Fibroblast of mammary gland (primary cell): ENCODE data around the gene PXN.
"Not testable (repeated sequence)": the region's sequence is repeated elsewhere in the genome, so short reads cannot be mapped to it uniquely, and the experiment has no call there.

Experiments
- DNase-seq: peaks from one replicate; pipeline ENCODE4 v3.0.0-alpha.2; 2010; ENCODE audit warnings: low read depth
- H3K4me3 ChIP-seq: 2 replicates; pipeline ENCODE4 v1.5.1; 2011; ENCODE audit warnings: low read depth, mild to moderate bottlenecking, low read length, moderate library complexity; ENCODE audit not compliant: control insufficient read depth
- CTCF ChIP-seq: conservative IDR thresholded peaks from 2 replicates; pipeline ENCODE4 v1.5.1; 2011; ENCODE audit warnings: low read depth, low read length, inconsistent platforms; ENCODE audit not compliant: control insufficient read depth, insufficient read depth

The PXN gene

GRCh38 chr12:120215766-120216735 is 49.5 kb downstream of the PXN start:
- TF ChIP-seq CTCF: no peak
- no peak overlapping the region for H3K4me3 ChIP-seq
- DNase-seq: no peak

- DNase-seq: no peak
- TF ChIP-seq CTCF: no peak
- no peak overlapping the region for H3K4me3 ChIP-seq
Observed at GRCh38 chr12:120215357-120215735, 50.2 kb downstream of the PXN start.

- no peak for DNase-seq
- no peak for TF ChIP-seq CTCF
- no peak overlapping the region for H3K4me3 ChIP-seq
Observed at GRCh38 chr12:120214626-120215356, 50.7 kb downstream of the PXN start.

GRCh38 chr12:120213758-120214157 is 51.8 kb downstream of the PXN start:
- TF ChIP-seq CTCF: no peak
- no peak for DNase-seq
- no peak overlapping the region for H3K4me3 ChIP-seq

- H3K4me3 ChIP-seq, DNase-seq: not testable (repeated sequence)
Observed at GRCh38 chr12:120213182-120213581, 52.3 kb downstream of the PXN start.

GRCh38 chr12:120212301-120212700 is 53.2 kb downstream of the PXN start:
- no peak for DNase-seq
- no peak for TF ChIP-seq CTCF
- H3K4me3 ChIP-seq: no peak overlapping the region

- no peak overlapping the region for H3K4me3 ChIP-seq
- DNase-seq: no peak
- no peak for TF ChIP-seq CTCF
Observed at GRCh38 chr12:120211904-120212283, 53.6 kb downstream of the PXN start.
